B cell (primary cell): ENCODE measurements around the gene ITIH1. TPM values are rescaled to one million over a fixed set of nuclear protein-coding genes. Genes with fewer than 3 reads are reported as not detected.

Source experiments
- ATAC-seq: fragments of 200-7000 bp; cut with Tn5 transposase; one replicate; pipeline ENCODE4 v1.10.0; 2021; ENCODE audit warnings: low read depth, mild to moderate bottlenecking, moderate number of reproducible peaks, moderate library complexity
- CTCF ChIA-PET: fragments of 350-600 bp; sonication (Branson Sonifier 250); formaldehyde crosslinking; loops from one replicate; lab custom pipeline; 2021; ENCODE audit warnings: antibody characterized with exemption, inconsistent platforms; lab: Charles Lee
- POLR2A ChIA-PET: fragments of 350-600 bp; sonication (Branson Sonifier 250); formaldehyde crosslinking; loops from one replicate; lab custom pipeline; 2021; ENCODE audit warnings: antibody characterized with exemption; lab: Charles Lee
- DNase-seq: peaks from one replicate; pipeline ENCODE4 v3.0.0; 2013
- H2AFZ ChIP-seq: 2 replicates; pipeline ENCODE4 v1.6.1; 2012; ENCODE audit warnings: mild to moderate bottlenecking, low read depth, low read length; ENCODE audit not compliant: insufficient read depth, poor library complexity, severe bottlenecking
- H3K27ac ChIP-seq, 2 donors: 1 replicate in 1 of 2; 2 replicates in 1 of 2; pipeline ENCODE4 v1.5.1; 2012 to 2013; ENCODE audit warnings: low read length in 2 of 2, mild to moderate bottlenecking in 2 of 2, moderate library complexity in 1 of 2
- H3K27me3 ChIP-seq, 4 experiments: fragments of 200-600 bp in 1 of 4; sonication (generic) in 1 of 4; replicated peaks in 1 of 4; 1 replicate in 2 of 4; 2 replicates in 2 of 4; pipeline versions ENCODE4 v1.6.1 to v1.7.0; 2013 to 2016; ENCODE audit warnings: low read length in 3 of 4, mild to moderate bottlenecking in 2 of 4, mixed read lengths in 1 of 4, moderate library complexity in 1 of 4; ENCODE audit not compliant: insufficient read depth in 4 of 4, control insufficient read depth in 3 of 4; ENCODE audit errors: control extremely low read depth in 1 of 4
- H3K36me3 ChIP-seq, 2 experiments: replicated peaks in 1 of 2; 1 replicate in 1 of 2; 2 replicates in 1 of 2; pipeline versions ENCODE4 v1.6.1 to v1.7.1; 2013; ENCODE audit warnings: low read length in 1 of 2; ENCODE audit not compliant: insufficient read depth in 2 of 2, control insufficient read depth in 1 of 2; ENCODE audit errors: control extremely low read depth in 1 of 2, extremely low read depth in 1 of 2
- H3K4me1 ChIP-seq, 2 donors: fragments of 200-600 bp in 1 of 2; sonication (generic) in 1 of 2; 1 replicate in 1 of 2; 2 replicates in 1 of 2; pipeline versions ENCODE4 v1.5.1 to v1.6.1; 2013 to 2017; ENCODE audit warnings: low read length in 2 of 2; ENCODE audit not compliant: control insufficient read depth in 2 of 2, insufficient read depth in 2 of 2
- H3K4me2 ChIP-seq: replicated peaks from 2 replicates; pipeline ENCODE3; 2012; ENCODE audit warnings: mild to moderate bottlenecking, low read depth, low read length; ENCODE audit not compliant: poor library complexity, severe bottlenecking
- H3K4me3 ChIP-seq, 5 experiments: fragments of 200-600 bp in 1 of 5; sonication (generic) in 1 of 5; 1 replicate in 3 of 5; 2 replicates in 2 of 5; pipeline versions ENCODE4 v1.5.1 to v1.7.0; 2011 to 2016; ENCODE audit warnings: low read length in 4 of 5, mild to moderate bottlenecking in 4 of 5, low read depth in 2 of 5, control low read depth in 1 of 5, moderate library complexity in 1 of 5; ENCODE audit not compliant: insufficient read depth in 1 of 5; ENCODE audit errors: control extremely low read depth in 1 of 5, extremely low read depth in 1 of 5
- H3K79me2 ChIP-seq: fragments of 200-600 bp; sonication (generic); one replicate; pipeline ENCODE4 v1.6.0; 2016; ENCODE audit warnings: low read length; ENCODE audit not compliant: control insufficient read depth, insufficient read depth
- H3K9ac ChIP-seq: fragments of 200-600 bp; sonication (generic); 2 replicates; pipeline ENCODE4 v1.6.1; 2017; ENCODE audit warnings: mild to moderate bottlenecking, low read length, moderate library complexity
- H3K9me3 ChIP-seq, 3 donors: one replicate each; pipeline versions ENCODE4 v1.6.1 to v1.7.1; 2013; ENCODE audit warnings: low read length in 2 of 3; ENCODE audit not compliant: control insufficient read depth in 2 of 3, insufficient read depth in 1 of 3; ENCODE audit errors: control extremely low read depth in 1 of 3
- H4K20me1 ChIP-seq: 2 replicates; pipeline ENCODE4 v1.6.0; 2012; ENCODE audit warnings: mild to moderate bottlenecking, low read length; ENCODE audit not compliant: insufficient read depth, control insufficient read depth, poor library complexity, severe bottlenecking
- H3K27ac Mint-ChIP-seq: one replicate; pipeline ENCODE4 v1.8.0; 2021; ENCODE audit warnings: mixed read lengths
- H3K27me3 Mint-ChIP-seq: one replicate; pipeline ENCODE4 v1.8.0; 2021; ENCODE audit warnings: mixed read lengths
- H3K4me1 Mint-ChIP-seq: one replicate; pipeline ENCODE4 v1.8.0; 2021; ENCODE audit warnings: mixed read lengths
- H3K4me3 Mint-ChIP-seq: one replicate; pipeline ENCODE4 v1.8.0; 2021; ENCODE audit warnings: mixed read lengths
- H3K9me3 Mint-ChIP-seq: one replicate; pipeline ENCODE4 v1.8.0; 2022; ENCODE audit warnings: mixed read lengths; ENCODE audit not compliant: insufficient read depth
- CTCF ChIP-seq: fragments of 200-600 bp; IDR thresholded peaks from one replicate; pipeline ENCODE4 v1.8.0; 2022; ENCODE audit warnings: antibody characterized with exemption, mild to moderate bottlenecking
- EZH2 ChIP-seq: IDR thresholded peaks from 2 replicates; pipeline ENCODE4 v1.6.1; 2012; ENCODE audit warnings: borderline replicate concordance, low read depth, mild to moderate bottlenecking, moderate library complexity, low read length; ENCODE audit not compliant: insufficient read depth, poor library complexity, severe bottlenecking
- WGBS: methylation state at CpG from one replicate; pipeline ENCODE4 v1.1.5; 2013; ENCODE audit warnings: missing lambda C conversion rate; ENCODE audit not compliant: insufficient coverage; 5-methylcytosine and 5-hydroxymethylcytosine counted together
- intact Hi-C: fragments of 100-400 bp; cut with micrococcal nuclease; formaldehyde crosslinking; loops from one replicate; pipeline ENCODE4 v1.10.0; 2022
- polyA plus RNA-seq: library from polyadenylated mRNA; depleted of rRNA; stranded (reverse); fragments of >200 nt; gene quantifications from 2 replicates; pipeline ENCODE4 v1.2.3, GENCODE V29; 2012
- total RNA-seq, 2 donors: library from RNA; stranded (reverse); fragments of 120-200 nt in 1 of 2; gene quantifications; 1 replicate in 1 of 2; 2 replicates in 1 of 2; pipeline versions ENCODE4 v1.2.3 to v1.2.4, GENCODE V29; 2013 to 2022

The ITIH1 gene
- total and polyA plus RNA-seq, 2 donors (not counting 1 experiment from before 2014, with no cell fraction given) = 2.0 TPM; not detected in 1

DNA sequence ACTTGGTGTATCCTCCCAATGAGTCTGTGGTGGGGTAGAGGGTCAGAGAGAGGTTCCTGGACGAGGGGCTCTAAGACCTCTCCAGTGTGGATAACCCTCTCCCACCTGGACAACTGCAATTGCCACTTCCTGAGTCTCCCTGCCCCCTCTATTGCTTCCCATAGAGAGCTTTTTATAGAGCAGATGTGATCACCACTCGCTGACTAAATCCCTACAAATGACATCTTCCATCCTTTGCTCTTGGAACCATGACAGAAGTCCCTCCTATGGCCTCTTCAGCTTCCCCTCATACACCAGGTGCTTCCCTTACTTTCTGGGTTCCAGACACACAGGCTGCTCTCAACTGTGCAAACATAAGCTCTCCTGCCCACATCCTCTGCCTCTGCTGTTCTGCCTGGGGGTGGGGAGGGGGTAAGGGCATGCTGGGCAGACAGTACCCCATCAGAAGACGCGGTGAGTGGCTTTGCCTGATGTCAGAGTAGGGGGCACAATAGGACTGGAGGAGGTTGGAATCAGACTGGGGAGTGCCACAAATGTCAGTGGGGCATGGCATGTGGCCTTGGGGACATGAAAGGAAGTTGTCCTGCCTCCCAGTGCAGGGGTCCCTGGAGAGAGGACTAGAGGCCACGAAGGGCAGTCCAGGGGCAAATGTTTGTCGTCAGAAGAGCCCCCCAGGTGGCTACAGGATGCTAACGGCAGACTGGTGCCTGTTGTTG is 32.4 kb downstream of the ITIH1 start:
- ATAC-seq = no peak

More for the DNA sequence above, 32.4 kb downstream of the ITIH1 start:
- WGBS = 6% methylated on average over 7 of the region's 7 CpGs
- CTCF ChIA-PET = no interaction called here
- no peaks in the 10 kb centered on the region for H4K20me1 ChIP-seq
- H3K27me3 ChIP-seq = no peaks in the 10 kb centered on the region
- Mint-ChIP-seq H3K27me3 (no peaks in the 10 kb centered on the region), H3K4me1 (no peaks in the 10 kb centered on the region), H3K27ac (no peak overlapping the region), H3K9me3 (no peaks in the 10 kb centered on the region), H3K4me3 (no peak overlapping the region)
- DNase-seq = no peak
- POLR2A ChIA-PET = no interaction called here
- H3K9me3 ChIP-seq = no peaks in the 10 kb centered on the region
- intact Hi-C loops = no loop called here
- H3K27ac ChIP-seq = no peak overlapping the region
- no peaks in the 10 kb centered on the region for H3K36me3 ChIP-seq
- H3K4me3 ChIP-seq = no peak overlapping the region
- H3K4me2 ChIP-seq = no peak overlapping the region
- no peaks in the 10 kb centered on the region for H3K79me2 ChIP-seq
- H2AFZ ChIP-seq = no peak overlapping the region
- H3K4me1 ChIP-seq = no peaks in the 10 kb centered on the region
- TF ChIP-seq EZH2 = no peak
- no peak for TF ChIP-seq CTCF
- H3K9ac ChIP-seq = no peak overlapping the region
